Sigmoid colon (tissue), 7 donors: ENCODE results near the gene PPM1E. TPM values are rescaled to one million over a fixed set of nuclear protein-coding genes. Genes with fewer than 3 reads are reported as not detected.

Source experiments
- DNase-seq: peaks from one replicate; pipeline ENCODE4 v3.0.0-alpha.2; 2019
- H3K27ac ChIP-seq, 4 donors: fragments of 200-600 bp; sonication (generic); one replicate each; pipeline ENCODE4 v1.5.1; 2016 to 2019; ENCODE audit warnings: mild to moderate bottlenecking in 1 of 4
- H3K27me3 ChIP-seq, 3 donors: fragments of 200-600 bp; sonication (generic); one replicate each; pipeline ENCODE4 v1.5.1; 2019; ENCODE audit warnings: mild to moderate bottlenecking in 1 of 3
- H3K36me3 ChIP-seq, 4 donors: fragments of 200-600 bp; sonication (generic); one replicate each; pipeline ENCODE4 v1.5.1; 2016 to 2019
- H3K4me1 ChIP-seq, 4 donors: fragments of 200-600 bp; sonication (generic); one replicate each; pipeline ENCODE4 v1.5.1; 2017 to 2019
- H3K4me3 ChIP-seq, 4 donors: fragments of 200-600 bp; sonication (generic); one replicate each; pipeline ENCODE4 v1.5.1; 2017 to 2019; ENCODE audit warnings: mild to moderate bottlenecking in 2 of 4, moderate library complexity in 1 of 4
- H3K9me3 ChIP-seq, 4 donors: fragments of 200-600 bp in 3 of 4; sonication (generic) in 3 of 4; one replicate each; pipeline versions ENCODE4 v1.5.1 to v1.6.1; 2013 to 2019
- CTCF ChIP-seq, 4 experiments: fragments of 450-650 bp in 3 of 4; fragments of 200-600 bp in 1 of 4; IDR thresholded peaks; one replicate each; pipeline ENCODE4 v1.5.1; 2016 to 2019; ENCODE audit warnings: antibody characterized with exemption in 4 of 4, mild to moderate bottlenecking in 3 of 4, moderate library complexity in 2 of 4
- EP300 ChIP-seq, 4 donors: sonication (generic); formaldehyde crosslinking; IDR thresholded peaks; one replicate each; pipeline ENCODE4 v1.6.1; 2017; ENCODE audit warnings: antibody characterized with exemption in 4 of 4
- POLR2A ChIP-seq, 2 donors: fragments of 450-650 bp; IDR thresholded peaks; one replicate each; pipeline ENCODE4 v1.6.1; 2016; ENCODE audit warnings: antibody characterized with exemption in 2 of 2, mild to moderate bottlenecking in 2 of 2, moderate library complexity in 2 of 2
- POLR2AphosphoS5 ChIP-seq, 4 donors: sonication (generic); formaldehyde crosslinking; IDR thresholded peaks; one replicate each; pipeline ENCODE4 v1.6.1; 2017; ENCODE audit warnings: antibody characterized with exemption in 4 of 4
- WGBS, 2 donors: extraction: QIAGEN DNeasy Blood & Tissue Kit; methylation state at CpG; one replicate each; pipeline ENCODE4 v1.1.7; 2013; 5-methylcytosine and 5-hydroxymethylcytosine counted together
- intact Hi-C: fragments of 100-400 bp; cut with DNase I; formaldehyde crosslinking; loops from one replicate; pipeline ENCODE4 v1.15.1; 2023
- polyA plus RNA-seq, 3 donors: library from polyadenylated mRNA; stranded (reverse); fragments of 200-250 nt; gene quantifications; one replicate each; pipeline ENCODE4 v1.2.3, GENCODE V29; 2013
- total RNA-seq, 4 donors: library from RNA; depleted of rRNA; stranded (reverse); fragments of >200 nt; gene quantifications; one replicate each; pipeline ENCODE4 v1.1.0, GENCODE V29; 2016
- donor health status: healthy with polysubstance abuse.
- donor health status: Bipolar disorder and iron deficiency.
- donor health status: healthy.

Gene PPM1E
- total and polyA plus RNA-seq, 7 donors, result 0.16 to 0.55 (median 0.36) TPM; not detected in 2

GRCh38 chr17:58813712-58814111 is 58.1 kb downstream of the PPM1E start:
- no peaks in the 10 kb centered on the region for H3K4me1 ChIP-seq
- no peaks in the 10 kb centered on the region for H3K27me3 ChIP-seq
- TF ChIP-seq POLR2A (IDR thresholded peaks at IDR 0.05) (no peak), POLR2AphosphoS5 (IDR thresholded peaks at IDR 0.05) (no peak), EP300 (IDR thresholded peaks at IDR 0.05) (no peak), CTCF (IDR thresholded peaks at IDR 0.05) (no peak)
- no peaks in the 10 kb centered on the region for H3K36me3 ChIP-seq
- intact Hi-C loops, result no loop called here
- H3K4me3 ChIP-seq, result no peak overlapping the region
- H3K27ac ChIP-seq, result no peak overlapping the region
- H3K9me3 ChIP-seq, result no peaks in the 10 kb centered on the region
- no peak for DNase-seq

GRCh38 chr17:58818654-58819053 is 63.0 kb downstream of the PPM1E start:
- Histone ChIP-seq H3K27ac (no peak overlapping the region), H3K36me3 (no peaks in the 10 kb centered on the region), H3K9me3 (no peaks in the 10 kb centered on the region), H3K27me3 (no peaks in the 10 kb centered on the region), H3K4me1 (no peaks in the 10 kb centered on the region), H3K4me3 (no peak overlapping the region)
- 81 to 87% methylated on average over 4 of the region's 4 CpGs for WGBS, 2 donors
- DNase-seq, result no peak
- TF ChIP-seq POLR2A (IDR thresholded peaks at IDR 0.05), result no peak
- TF ChIP-seq POLR2AphosphoS5 (IDR thresholded peaks at IDR 0.05), result no peak
- TF ChIP-seq EP300 (IDR thresholded peaks at IDR 0.05), result no peak
- TF ChIP-seq CTCF (IDR thresholded peaks at IDR 0.05), result no peak
- intact Hi-C loops, result no loop called here

GRCh38 chr17:58822148-58823050 is 66.7 kb downstream of the PPM1E start:
- Histone ChIP-seq H3K4me3 (no peak overlapping the region), H3K9me3 (no peaks in the 10 kb centered on the region)
- 63 to 73% methylated on average over 6 of the region's 6 CpGs for WGBS, 2 donors

GRCh38 chr17:58823051-58823525 is 67.4 kb downstream of the PPM1E start:
- H3K9me3 ChIP-seq, result no peaks in the 10 kb centered on the region
- H3K36me3 ChIP-seq, result no peaks in the 10 kb centered on the region
- H3K4me3 ChIP-seq, result no peak overlapping the region
- H3K27me3 ChIP-seq, result no peaks in the 10 kb centered on the region
- DNase-seq, result no peak
- H3K27ac ChIP-seq, result no peak overlapping the region
- intact Hi-C loops, result no loop called here
- 80 to 89% methylated on average over 2 of the region's 2 CpGs for WGBS, 2 donors
- H3K4me1 ChIP-seq, result no peaks in the 10 kb centered on the region
- TF ChIP-seq EP300 (IDR thresholded peaks at IDR 0.05) (no peak), POLR2A (IDR thresholded peaks at IDR 0.05) (no peak), CTCF (IDR thresholded peaks at IDR 0.05) (no peak)

More at GRCh38 chr17:58822148-58823050, 66.7 kb downstream of the PPM1E start:
- DNase-seq, result no peak
- TF ChIP-seq CTCF (IDR thresholded peaks at IDR 0.05) (no peak), POLR2A (IDR thresholded peaks at IDR 0.05) (no peak), POLR2AphosphoS5 (IDR thresholded peaks at IDR 0.05) (no peak), EP300 (IDR thresholded peaks at IDR 0.05) (no peak)
- Histone ChIP-seq H3K36me3 (no peaks in the 10 kb centered on the region), H3K27me3 (no peaks in the 10 kb centered on the region), H3K27ac (no peak overlapping the region), H3K4me1 (no peaks in the 10 kb centered on the region)
- intact Hi-C loops, result no loop called here
